Measurements from ENCODE around the gene SLC15A5.

DNA sequence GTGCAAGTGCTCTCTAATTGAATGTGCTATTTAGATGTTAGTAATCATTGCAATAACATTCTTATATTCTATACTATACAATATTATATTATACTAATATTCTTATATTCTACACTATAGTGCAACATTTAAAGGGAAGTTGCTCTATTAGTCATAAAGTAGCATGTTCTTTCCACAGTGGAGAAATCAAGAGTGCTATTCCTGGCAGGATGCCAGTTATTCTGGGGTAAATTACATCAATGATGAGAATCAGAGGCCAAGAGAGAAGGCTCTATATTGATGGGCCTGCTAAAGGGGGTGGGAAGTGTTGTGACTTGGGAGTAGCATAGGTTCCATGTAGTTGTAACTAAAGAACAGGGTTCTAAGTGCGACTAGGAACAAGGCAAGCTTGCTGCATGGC is 121.5 kb downstream of the SLC15A5 start:
- TF ChIP-seq, protein P1, sequence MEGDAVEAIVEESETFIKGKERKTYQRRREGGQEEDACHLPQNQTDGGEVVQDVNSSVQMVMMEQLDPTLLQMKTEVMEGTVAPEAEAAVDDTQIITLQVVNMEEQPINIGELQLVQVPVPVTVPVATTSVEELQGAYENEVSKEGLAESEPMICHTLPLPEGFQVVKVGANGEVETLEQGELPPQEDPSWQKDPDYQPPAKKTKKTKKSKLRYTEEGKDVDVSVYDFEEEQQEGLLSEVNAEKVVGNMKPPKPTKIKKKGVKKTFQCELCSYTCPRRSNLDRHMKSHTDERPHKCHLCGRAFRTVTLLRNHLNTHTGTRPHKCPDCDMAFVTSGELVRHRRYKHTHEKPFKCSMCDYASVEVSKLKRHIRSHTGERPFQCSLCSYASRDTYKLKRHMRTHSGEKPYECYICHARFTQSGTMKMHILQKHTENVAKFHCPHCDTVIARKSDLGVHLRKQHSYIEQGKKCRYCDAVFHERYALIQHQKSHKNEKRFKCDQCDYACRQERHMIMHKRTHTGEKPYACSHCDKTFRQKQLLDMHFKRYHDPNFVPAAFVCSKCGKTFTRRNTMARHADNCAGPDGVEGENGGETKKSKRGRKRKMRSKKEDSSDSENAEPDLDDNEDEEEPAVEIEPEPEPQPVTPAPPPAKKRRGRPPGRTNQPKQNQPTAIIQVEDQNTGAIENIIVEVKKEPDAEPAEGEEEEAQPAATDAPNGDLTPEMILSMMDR (IDR thresholded peaks at IDR 0.05 in 4 of 5, conservative IDR thresholded peaks at IDR 0.05 in 1 of 5), result no peak
- no peak for TF ChIP-seq POLR2A (IDR thresholded peaks at IDR 0.05)

All from gastrocnemius medialis (tissue), 4 donors.